Suprapubic skin (tissue), 4 donors: ENCODE measurements around the gene SPATS2. TPM values are rescaled to one million over a fixed set of nuclear protein-coding genes. Genes with fewer than 3 reads are reported as not detected.

Source experiments
- DNase-seq, 2 donors: peaks; one replicate each; pipeline ENCODE4 v3.0.0-alpha.2; 2019; ENCODE audit warnings: low spot score in 2 of 2
- H3K27ac ChIP-seq: fragments of 200-600 bp; sonication (generic); one replicate; pipeline ENCODE4 v1.5.1; 2019
- H3K27me3 ChIP-seq: fragments of 200-600 bp; sonication (generic); one replicate; pipeline ENCODE4 v1.5.1; 2019
- H3K36me3 ChIP-seq: fragments of 200-600 bp; sonication (generic); one replicate; pipeline ENCODE4 v1.5.1; 2019
- H3K4me1 ChIP-seq: fragments of 200-600 bp; sonication (generic); one replicate; pipeline ENCODE4 v1.5.1; 2019
- H3K4me3 ChIP-seq: fragments of 200-600 bp; sonication (generic); one replicate; pipeline ENCODE4 v1.5.1; 2019; ENCODE audit warnings: mild to moderate bottlenecking
- H3K9me3 ChIP-seq: fragments of 200-600 bp; sonication (generic); one replicate; pipeline ENCODE4 v1.5.1; 2019
- CTCF ChIP-seq, 2 donors: fragments of 200-600 bp in 1 of 2; fragments of 450-650 bp in 1 of 2; sonication (generic) in 1 of 2; IDR thresholded peaks; one replicate each; pipeline ENCODE4 v1.5.1; 2016 to 2019; ENCODE audit warnings: antibody characterized with exemption in 2 of 2, mild to moderate bottlenecking in 1 of 2, moderate library complexity in 1 of 2
- EP300 ChIP-seq: sonication (generic); formaldehyde crosslinking; IDR thresholded peaks from one replicate; pipeline ENCODE4 v1.6.1; 2017; ENCODE audit warnings: antibody characterized with exemption
- POLR2A ChIP-seq, 2 donors: fragments of 450-650 bp; IDR thresholded peaks; one replicate each; pipeline ENCODE4 v1.6.1; 2017; ENCODE audit warnings: antibody characterized with exemption in 2 of 2, mild to moderate bottlenecking in 2 of 2, moderate library complexity in 2 of 2
- POLR2AphosphoS5 ChIP-seq, 3 donors: sonication (generic); formaldehyde crosslinking; IDR thresholded peaks; one replicate each; pipeline ENCODE4 v1.6.1; 2017; ENCODE audit warnings: antibody characterized with exemption in 3 of 3
- WGBS: methylation state at CpG from one replicate; pipeline ENCODE4 v1.1.5; 2018; 5-methylcytosine and 5-hydroxymethylcytosine counted together
- total RNA-seq, 4 donors: library from RNA; depleted of rRNA; stranded (reverse); fragments of >200 nt; gene quantifications; one replicate each; pipeline ENCODE4 v1.1.0, GENCODE V29; 2016

The SPATS2 gene
- total RNA-seq, 4 donors from 2014 or later = 22.7 to 42.6 (median 27.2) TPM

GRCh38 chr12:49567611-49568441 is 200.6 kb downstream of the SPATS2 start, which contains the start of gene MCRS1:
Gene MCRS1, minus strand, starts transcription at chr12:49568142. Its CDS starts 1,411 bp downstream, at chr12:49566731.
- Histone ChIP-seq H3K27me3 (no peaks in the 10 kb centered on the region), H3K36me3 (peaks cover 28% of the 10 kb centered on the region), H3K4me3 (peak within 1 kb of the TSS; percentile 80), H3K9me3 (no peaks in the 10 kb centered on the region), H3K4me1 (peaks cover 30% of the 10 kb centered on the region), H3K27ac (peak within 1 kb of the TSS; percentile 87)
- peak; percentile 94 for DNase-seq
- peak in 2 of 3 donors; percentile 70 to 78 for TF ChIP-seq POLR2AphosphoS5 (IDR thresholded peaks at IDR 0.05)
- TF ChIP-seq CTCF (IDR thresholded peaks at IDR 0.05) = no peak
- TF ChIP-seq EP300 = no peak
- TF ChIP-seq POLR2A (IDR thresholded peaks at IDR 0.05) = peak in 1 of 2 donors; percentile 66
- WGBS = under 1% methylated on average over 51 of the region's 54 CpGs

- Histone ChIP-seq H3K27ac (peak overlapping the region; percentile 87), H3K36me3 (peaks cover 21% of the 10 kb centered on the region), H3K4me1 (peaks cover 30% of the 10 kb centered on the region), H3K27me3 (no peaks in the 10 kb centered on the region), H3K4me3 (peak overlapping the region; percentile 80), H3K9me3 (no peaks in the 10 kb centered on the region)
- WGBS = 1% methylated on average over 19 of the region's 19 CpGs
- DNase-seq = no peak
- no peak for TF ChIP-seq POLR2AphosphoS5 (IDR thresholded peaks at IDR 0.05)
- TF ChIP-seq CTCF (IDR thresholded peaks at IDR 0.05) = no peak
- TF ChIP-seq EP300 = no peak
- no peak for TF ChIP-seq POLR2A (IDR thresholded peaks at IDR 0.05)
Observed at GRCh38 chr12:49568442-49569162, 201.3 kb downstream of the SPATS2 start.

Other genes with a start within 250 kb of the SPATS2 start
- gene TUBA1B, start 236.1 kb upstream of the SPATS2 start, total RNA-seq = 100 to 1,000 TPM; 240 to 523 (median 441) TPM
- gene TUBA1A, start 178.4 kb upstream of the SPATS2 start, total RNA-seq = 100 to 1,000 TPM in 3 of 4 donors, 10 to 100 TPM in 1; 70.0 to 251 (median 181) TPM
- 100 to 1,000 TPM; 115 to 747 (median 609) TPM for gene TUBA1C, start 102.4 kb upstream of the SPATS2 start, total RNA-seq
- 1 to 10 TPM in 2 of 4 donors, not detected in 2; 1.1 to 1.5 TPM for gene PRPH, start 72.3 kb upstream of the SPATS2 start, total RNA-seq
- 10 to 100 TPM in 1 of 4 donors, 1 to 10 TPM in 3; 4.0 to 14.6 (median 5.9) TPM for gene TROAP, start 44.2 kb upstream of the SPATS2 start, total RNA-seq
- 1 to 10 TPM in 2 of 4 donors, under 1 TPM in 1, not detected in 1; 0.73 to 1.2 (median 1.1) TPM for gene C1QL4, start 30.3 kb upstream of the SPATS2 start, total RNA-seq
- gene DNAJC22, start 20.6 kb upstream of the SPATS2 start, total RNA-seq = 1 to 10 TPM in 2 of 4 donors, under 1 TPM in 2; 0.62 to 2.2 (median 1.1) TPM
- 1 to 10 TPM in 1 of 4 donors, under 1 TPM in 3; 0.15 to 1.0 (median 0.43) TPM for gene KCNH3, start 171.6 kb downstream of the SPATS2 start, total RNA-seq
- 10 to 100 TPM; 42.4 to 73.6 (median 61.1) TPM for gene MCRS1, start 200.7 kb downstream of the SPATS2 start, total RNA-seq
- gene FAM186B, start 238.2 kb downstream of the SPATS2 start, total RNA-seq = 1 to 10 TPM in 2 of 4 donors, under 1 TPM in 1, not detected in 1; 0.44 to 1.9 (median 1.1) TPM